NCI-H1930 (cell line): ENCODE data around the gene NPHP4.

Experiments used
- DNase-seq, 2 experiments: peaks; one replicate each; lab custom pipeline; 2025; lab: John Stamatoyannopoulos, UW

Gene NPHP4

DNA sequence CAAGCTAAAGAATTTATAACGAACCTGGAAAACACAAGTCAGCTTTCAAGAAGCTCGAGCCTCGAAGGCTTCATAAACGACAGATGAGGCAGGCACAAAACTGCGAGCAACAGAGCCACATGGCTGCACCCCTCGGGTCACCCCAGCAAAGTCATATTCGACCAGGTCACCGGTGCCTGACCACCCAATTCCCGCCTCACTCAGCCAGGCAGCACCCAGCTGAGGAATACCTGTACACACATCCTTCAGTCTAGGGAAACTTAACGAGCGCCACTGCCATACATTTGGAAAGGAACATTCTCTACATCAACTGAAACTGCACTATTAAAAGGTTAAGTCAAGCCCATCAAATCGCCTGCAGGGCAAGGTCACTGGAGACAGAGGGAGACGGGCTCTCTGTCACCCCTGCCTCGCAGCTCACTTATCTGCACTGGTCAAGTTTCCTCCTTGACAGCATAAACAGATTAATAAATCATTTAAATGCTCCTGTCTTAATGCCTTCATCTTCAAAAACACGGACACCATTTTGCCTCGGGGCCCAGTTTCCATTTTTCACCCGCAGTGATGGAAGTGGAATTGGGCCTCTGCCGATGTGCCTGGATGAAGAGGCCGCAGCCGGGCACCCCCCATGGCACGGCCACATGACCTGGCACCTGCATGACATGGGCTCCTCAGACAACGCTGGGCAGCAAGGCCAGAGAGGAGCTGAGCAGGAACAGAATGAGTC, 20.6 kb downstream of the NPHP4 start:
- DNase-seq = no peak

DNA sequence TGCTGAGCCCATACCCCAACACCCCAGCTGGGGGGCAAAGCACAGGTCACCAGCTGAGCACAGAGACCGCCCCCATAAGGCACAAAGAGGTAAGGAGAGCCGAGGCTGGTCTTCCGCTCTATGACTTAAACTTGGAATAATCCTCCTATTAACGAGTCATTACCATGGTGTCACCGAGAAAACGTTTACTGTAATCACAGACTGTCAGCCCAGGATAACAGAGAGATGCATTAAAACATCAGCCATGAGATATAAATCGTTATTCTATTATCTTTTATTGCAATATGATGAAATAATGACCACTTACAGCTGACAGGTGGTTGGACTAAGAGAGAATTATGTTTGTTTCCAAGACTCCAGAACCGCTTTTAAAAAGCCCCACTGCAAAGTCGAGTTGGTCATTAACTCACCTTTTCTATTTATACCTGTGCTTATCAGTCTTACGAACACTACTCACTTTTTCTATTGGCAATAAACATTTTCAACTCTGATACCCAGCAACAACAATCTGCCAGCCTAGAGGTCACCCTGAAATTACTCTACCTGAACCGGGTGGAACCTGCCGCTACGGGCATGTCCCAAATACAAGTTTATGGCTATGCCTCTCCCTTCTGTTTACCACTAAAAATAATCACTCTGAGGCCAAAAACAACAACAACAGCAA, 21.5 kb downstream of the NPHP4 start:
- no peak for DNase-seq

DNA sequence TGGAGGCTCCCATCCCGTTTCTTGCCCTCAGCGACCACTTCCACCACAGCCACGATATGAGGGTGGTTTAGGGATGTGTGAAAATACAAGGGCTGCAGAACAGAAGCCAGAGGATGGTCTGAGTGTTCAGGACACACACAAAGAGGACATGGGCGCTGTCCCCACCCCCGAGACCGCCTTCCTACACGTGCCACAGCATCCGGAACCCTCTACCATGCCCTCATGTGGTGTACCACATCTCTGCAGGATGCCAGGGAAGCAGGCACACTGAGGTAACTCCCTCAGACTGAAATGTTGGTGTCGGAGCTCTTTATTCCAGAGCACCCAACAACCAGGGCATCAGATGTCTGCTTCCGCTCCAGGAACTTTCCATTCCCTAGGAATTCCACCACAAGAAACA, 23.1 kb downstream of the NPHP4 start:
- DNase-seq = no peak

DNA sequence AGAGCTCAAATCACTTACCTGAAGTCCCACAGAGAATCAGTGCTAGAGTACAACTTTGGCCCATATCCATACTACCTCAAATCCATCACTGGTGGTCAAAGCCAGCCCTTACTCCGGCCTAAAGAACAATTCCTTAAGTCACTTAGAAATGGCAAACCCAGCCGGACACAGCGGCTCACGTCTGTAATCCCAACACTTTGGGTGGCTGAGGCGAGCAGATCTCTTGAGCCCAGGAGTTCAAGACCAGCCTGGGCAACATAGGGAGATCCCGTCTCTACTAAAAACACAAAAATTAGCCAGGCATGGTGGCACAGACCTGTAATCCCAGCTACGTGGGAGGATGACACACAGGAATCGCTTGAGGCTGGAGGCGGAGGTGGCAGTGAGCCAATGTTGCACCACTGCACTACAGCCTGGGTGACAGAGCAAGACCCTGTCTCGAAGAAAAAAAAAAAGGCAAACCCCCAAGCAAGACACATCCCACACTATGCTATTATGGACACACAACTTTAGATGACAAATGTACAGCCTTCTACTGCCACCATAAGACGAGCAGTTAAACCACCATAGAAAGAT, 24.0 kb downstream of the NPHP4 start:
- DNase-seq = no peak

DNA sequence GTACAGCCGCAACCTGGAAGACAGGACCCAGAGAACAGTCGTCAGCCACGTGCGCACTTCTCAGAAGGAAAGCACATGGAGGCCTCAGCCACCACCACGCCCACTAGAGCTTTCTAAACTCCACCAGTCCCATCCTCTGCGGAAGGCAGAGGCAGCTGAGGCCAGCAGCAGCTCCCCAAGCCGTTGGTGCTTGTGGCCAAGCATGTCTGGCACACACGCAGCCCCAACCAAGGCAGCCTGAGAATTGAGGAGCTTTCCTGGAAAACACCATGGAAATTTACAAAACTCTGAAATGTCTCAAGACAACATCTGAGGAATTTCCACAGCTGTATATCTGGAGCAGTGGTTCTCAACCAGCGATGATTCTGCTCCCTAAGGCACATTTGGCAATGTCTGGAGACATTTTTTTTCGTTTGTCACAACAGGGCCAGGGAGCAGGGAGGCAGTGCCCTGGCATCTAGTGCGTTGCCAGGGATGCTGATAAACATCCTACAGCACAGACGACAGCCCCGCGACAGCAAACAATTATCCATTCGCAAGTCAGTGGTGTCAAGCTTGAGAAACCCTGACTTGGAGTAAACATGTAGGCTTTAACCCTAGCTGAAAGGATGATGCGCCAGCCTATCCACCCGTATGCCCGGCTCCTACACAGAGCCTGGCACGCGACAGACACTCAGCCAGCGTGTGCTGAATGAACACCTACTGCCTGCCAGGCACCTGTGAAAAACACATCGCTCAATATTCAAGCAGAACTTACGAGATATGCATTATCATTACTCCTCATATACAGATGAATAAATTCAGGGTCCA, 24.7 kb downstream of the NPHP4 start:
- DNase-seq = no peak

DNA sequence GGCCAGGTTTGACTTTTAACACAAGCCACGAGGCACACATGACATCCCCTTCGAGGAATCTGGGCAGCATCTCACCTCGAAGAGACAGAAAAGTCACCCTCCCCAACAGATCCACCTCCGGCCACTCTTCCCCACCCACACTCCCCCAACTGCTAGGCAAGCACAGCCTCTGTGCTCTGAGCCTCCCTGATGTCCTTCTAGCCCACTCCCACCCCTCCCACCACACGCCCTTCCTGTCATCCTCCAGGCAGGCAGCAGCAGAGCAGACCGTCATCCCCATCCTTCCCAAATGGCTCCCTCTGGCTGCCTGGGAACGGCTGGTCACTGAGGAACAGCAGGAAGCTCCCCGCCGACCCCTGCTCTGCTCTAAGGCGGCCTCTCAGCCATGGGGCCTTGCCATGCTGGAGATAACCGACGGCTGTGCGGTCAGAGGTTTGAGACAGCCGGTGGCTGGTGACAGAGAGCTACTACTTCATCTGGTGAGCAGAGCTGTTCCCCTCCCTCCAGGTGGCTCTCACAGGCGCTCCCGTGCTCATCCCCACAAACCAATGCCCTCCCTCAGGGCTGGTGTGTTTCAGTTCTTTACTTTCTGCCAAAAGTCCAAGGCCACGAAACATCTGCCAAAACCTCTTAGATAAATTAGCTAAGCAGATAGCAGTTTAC, 25.6 kb downstream of the NPHP4 start:
- no peak for DNase-seq

DNA sequence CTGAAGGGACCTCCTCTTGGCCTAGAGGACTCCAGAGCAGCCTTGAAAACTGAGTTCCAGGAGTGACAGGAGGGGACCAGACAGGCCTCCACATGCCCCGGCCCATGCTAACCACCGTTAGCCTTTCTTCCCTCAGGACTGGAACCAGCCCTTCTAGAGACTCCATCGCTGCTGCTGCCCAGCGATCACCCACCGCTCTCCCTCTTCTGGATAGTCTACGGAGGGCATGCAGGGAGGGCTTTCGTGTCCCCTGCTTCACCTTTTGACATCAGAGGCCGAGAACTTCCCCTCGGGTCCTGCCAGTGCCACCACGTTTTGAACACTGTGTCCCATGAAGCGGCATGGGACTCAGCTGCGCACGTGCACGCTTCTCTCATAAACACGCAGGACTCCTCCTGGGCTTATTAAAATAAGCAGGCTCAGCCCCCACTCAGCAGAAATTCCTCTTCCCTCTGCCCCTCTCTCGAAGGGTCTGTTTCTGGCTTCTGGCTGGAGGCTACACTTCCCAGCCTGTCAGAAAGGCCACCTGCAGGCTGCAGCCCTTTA, 26.6 kb downstream of the NPHP4 start:
- no peak for DNase-seq

DNA sequence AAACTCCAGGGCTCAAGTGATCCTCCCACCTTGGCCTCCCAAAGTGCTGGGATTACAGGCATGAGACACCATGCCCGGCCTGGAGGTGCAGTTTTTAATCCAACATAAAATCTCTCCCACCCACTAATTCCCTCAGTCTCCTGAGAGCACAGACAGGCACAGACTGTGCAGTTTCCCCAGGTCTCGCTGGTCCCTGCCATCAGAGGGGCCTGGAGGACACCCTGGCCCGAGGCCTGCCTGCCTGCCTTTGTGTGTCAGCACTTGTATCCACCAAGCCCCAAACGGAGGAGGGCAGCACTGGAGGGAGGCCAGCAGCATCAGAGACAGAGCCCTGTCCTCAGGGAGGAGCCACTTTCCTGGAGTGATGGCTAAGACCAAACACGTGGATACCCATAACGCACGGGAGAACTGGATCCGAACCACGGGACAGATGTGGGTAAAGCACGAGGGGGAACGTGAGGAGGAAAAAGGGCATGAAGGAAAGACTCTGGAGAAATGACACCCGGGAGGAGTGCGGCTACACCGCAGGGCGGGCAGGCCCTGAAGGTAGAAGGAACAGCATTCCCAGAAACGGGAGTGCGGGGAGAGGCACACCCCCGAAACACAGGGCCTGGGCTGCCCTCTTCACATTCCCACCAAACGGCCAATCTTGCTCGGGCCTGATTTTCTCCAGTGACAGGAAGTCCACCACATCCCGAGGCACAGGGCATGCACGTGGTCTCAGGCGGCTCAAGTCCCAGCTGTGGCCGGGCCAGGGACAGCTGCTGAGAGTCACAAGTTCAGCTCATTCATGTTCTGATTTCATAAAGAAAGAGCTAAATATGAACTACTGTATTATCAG, 29.7 kb downstream of the NPHP4 start:
- no peak for DNase-seq

DNA sequence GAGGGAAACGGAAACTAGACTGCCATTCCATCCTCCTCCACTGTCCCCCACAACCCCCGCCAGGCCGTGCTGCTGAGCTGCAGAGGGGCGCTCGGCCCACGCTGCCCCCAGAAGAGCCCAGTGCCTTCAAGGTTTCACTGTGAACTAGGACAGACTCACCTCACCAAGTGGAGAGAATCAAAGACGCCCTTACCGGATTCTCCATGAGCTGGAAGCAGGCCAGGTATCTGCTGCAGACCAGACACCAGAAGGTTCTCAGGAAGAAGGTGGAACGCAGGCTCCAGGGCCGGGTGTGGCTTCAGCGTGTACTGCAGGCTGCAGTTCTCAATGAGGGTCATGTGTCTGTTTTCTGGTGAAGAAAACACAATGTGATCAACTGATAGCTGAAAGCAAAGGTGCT, 30.6 kb downstream of the NPHP4 start:
- no peak for DNase-seq

DNA sequence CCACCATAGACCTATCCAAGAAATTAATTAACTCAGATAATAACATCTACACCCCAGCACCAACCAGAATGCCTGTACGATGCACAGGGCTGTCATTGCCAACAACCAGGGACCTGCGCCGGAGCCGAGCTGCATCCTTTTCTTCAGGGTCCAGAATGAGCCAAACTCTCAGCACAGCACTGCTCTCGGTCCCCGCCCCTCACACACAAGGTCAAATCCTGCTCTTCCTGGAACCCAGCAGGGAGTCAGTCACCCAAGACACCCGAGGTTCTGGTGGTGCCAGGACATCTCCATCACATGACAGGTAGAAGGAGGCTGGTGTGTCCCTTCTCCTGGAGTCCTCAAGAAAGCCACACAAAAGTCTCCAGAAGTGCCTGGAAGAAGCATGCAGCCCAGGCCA, 31.9 kb downstream of the NPHP4 start:
- DNase-seq = no peak

DNA sequence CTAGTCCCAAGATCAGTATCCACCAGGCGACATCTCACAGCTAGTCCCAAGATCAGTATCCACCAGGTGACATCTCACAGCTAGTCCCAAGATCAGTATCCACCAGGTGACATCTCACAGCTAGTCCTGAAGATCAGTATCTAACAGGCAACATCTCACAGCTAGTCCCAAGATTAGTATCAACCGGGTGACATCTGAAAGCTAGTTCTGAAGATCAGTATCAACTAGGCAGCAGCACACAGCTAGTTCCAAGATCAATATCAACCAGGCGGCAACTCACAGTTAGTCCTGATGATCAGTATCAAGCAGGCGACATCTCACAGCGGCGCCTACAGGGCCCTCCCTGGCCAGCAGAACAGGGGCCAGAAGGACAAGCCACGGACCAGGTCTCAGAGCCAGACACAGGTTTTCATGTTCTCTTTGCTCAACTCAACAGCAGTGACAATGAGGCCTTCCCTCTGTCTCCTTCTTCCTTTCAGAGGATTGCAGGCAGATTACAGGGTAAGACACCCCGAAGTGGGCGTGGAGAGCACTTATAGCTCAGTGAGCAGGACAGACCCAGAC, 32.5 kb downstream of the NPHP4 start:
- DNase-seq = no peak

DNA sequence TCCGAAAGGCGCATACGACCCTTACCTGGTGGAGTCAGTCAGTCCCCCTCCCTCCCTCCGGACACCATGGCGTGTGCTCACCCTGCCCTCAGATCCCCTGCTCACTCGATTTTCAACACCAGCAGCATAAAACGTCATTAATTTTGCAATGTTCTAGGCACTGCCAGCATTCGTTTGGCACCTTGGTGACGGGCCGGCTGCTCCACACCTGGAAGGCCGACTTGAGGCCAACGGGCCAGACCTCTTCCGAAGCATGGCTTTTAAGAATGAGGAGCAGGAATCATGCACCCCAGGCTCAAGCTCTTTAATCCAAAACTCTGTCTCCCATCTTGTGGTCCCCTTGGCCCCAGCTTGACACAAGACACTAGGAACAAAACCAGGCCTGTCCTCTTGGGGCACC, 33.1 kb downstream of the NPHP4 start:
- DNase-seq = no peak

DNA sequence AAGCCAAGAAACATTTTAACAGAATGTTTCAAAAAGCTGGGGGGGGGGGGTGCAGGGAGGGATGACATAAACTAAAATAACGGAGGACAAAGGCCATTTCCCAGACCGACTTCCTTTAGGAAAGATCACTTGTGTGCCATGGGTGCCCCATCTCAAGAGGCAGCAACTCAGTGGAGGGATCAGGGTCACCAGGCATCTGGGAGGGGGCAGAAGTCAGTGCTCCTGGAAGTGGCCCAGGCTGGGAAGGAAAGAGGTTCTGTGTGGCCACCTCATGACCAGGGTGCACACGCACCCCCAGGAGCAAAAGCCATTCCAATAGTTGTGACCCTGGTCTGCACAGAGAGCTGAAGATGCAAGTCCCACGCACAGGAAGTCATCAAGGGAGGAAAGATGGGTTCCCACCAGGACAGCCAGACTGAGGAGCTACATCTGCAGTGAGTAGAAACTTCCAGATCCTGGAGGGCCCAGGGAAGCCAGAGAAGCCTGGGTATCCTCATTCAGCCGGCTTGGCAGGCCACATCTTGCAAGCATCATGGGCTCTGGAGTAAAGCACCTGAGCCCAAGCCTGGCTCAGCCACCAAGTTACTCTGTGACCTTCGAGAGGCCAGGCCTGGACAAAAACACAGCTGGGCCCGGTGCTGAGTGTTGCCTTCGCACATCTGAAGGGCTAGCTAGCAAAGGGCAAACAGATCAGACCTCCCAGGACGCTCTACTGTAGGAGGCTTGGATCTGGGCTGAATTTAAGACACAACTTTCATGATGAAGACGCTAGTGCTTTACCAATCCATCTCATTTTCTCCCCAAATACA, 36.0 kb downstream of the NPHP4 start:
- DNase-seq = no peak

DNA sequence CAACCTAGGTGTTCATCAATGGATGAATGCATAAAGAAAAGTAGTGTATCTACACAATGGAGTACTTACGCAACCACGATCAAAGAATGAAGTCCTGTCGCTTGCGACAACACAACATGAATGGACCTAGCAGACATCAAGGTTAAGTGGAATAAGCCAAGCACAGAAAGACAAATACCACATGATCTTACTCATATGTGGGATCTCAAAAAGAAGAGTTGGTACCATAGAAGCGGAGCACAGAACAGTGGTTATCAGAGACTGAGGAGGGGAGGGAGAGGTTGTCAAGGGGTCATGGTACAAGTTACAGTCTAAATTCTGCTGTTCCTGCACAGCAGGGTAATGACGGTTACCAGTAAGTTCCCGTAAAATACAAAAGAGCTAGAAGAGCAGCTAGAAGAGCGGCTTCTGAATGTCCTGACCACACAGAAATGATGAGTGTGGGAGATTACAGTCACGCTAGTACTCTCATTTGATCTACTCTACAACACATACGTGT, 36.7 kb downstream of the NPHP4 start:
- peak in 1 of 2 experiments; percentile 19 for DNase-seq

DNA sequence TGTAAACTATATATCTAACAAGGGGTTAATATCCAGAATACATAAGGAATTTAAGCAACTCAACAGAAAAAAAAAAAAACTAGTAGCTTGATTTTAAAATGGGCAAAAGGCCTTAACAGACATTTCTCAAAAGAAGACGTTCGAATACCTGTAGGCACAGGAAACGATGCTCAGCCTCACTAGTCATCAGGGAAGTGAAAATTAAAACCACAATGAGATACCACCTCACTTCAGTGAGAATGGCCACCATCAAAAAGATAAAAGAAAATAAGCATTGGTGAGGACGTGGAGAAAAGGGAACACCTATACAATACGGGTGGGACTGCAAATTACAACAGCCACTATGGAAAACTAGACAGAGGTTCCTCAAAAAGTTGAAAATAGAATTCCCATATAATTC, 37.3 kb downstream of the NPHP4 start:
- no peak for DNase-seq

DNA sequence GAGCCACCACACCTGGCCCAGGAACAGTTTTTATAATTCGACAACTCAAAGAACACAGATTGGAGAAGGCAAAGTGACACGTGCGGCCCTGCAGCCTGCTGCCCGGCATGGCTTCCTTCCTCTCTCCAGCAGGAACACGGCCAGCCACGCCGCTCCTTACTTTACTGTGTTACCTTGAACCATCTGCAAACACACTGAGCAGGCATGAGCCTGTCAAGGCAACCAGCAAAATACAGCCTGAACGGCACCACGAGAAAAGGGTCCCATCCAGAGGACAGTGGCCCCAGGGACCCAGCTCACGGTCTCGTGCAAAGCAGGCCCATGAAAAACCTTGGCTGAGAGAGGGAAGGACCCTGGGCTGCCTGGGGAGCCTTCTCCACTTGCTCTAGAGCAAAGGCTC, 38.8 kb downstream of the NPHP4 start:
- no peak for DNase-seq

DNA sequence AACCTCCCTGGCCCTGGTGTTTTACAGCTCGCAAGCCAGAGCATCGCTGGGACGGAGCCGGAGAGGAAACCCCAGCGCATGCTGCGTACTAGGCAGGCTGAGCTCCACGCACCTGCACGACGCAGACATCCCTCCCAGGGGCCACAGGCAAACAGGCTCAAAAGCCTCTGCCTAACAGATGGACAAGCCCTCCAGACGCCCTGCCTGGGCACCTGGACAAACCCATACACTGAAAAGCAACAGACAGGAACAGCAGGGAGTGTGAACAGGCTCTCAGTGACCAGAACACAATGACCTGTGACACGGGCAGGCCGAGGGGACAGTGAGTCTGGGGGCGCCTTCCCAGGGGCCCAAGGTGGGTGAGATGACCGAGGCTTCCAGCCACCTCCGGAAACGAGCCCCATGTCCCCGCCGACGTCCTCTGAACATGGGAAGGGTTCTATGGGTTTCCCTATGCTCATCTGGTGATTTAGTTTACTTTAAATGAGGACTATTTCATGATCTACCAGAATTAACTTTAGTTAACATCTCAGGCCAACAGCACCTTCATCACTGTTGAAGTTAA, 40.3 kb downstream of the NPHP4 start:
- DNase-seq = no peak

DNA sequence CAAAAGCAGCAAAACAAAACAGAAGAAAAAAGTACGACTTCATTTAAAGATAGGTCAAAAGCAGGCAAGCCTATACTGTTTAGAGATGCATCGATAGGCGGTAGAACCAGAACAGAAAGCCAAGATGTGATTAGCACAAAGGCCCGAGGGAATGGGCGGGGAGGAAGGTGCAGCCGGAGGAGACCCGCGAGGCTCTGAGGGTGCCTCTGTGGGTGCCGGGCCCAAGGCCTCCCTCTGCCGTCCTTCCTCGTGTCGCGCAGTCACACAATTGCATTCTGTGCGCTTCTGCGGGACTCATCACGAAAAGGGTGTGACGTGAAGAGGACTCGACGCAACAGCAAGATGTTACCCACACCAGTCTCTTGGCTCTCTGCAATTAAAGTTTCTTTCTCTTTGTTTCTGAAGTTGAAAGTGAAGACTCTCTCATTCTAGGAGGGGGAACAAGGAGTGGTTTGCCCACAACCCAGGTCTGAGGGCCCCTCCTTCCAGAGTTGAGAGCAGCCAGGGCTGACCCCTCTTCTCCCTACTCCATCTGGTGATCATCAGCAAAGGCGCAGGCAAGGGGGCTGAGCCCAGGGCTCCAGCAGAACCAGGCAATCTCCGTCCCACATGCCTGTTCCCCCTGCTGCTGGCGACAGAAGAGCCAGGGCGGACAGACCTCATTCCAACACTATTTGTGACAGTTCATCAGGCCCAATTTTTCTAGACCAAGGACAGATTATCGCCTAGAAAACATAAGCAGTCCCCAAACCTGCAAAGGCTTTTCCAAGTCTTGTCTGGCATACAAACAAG, 41.0 kb downstream of the NPHP4 start:
- DNase-seq = no peak
